ENCODE data around the gene HDAC3. TPM values are rescaled to one million over a fixed set of nuclear protein-coding genes. Genes with fewer than 3 reads are reported as not detected.

HDAC3 gene
- total RNA-seq, 2 donors from 2014 or later: 73.3 to 78.9 TPM

- no peak overlapping the region for H3K4me3 ChIP-seq (ENCODE audit: low read length)
- H3K4me3 Mint-ChIP-seq: no peak overlapping the region
- 38 to 54% methylated on average over 2 to 5 of the region's 5 CpGs for WGBS, 2 experiments (ENCODE audit: insufficient coverage in 1 of 2, insufficient read length in 1 of 2)
These were observed 38.1 kb upstream of the HDAC3 start for GRCh38 chr5:141674747-141675146.

GRCh38 chr5:141672841-141673813 lies 36.5 kb upstream of the HDAC3 start:
- Mint-ChIP-seq H3K4me3 (no peak overlapping the region), H3K36me3 (ENCODE audit: low read depth) (peaks cover 34% of the 10 kb centered on the region)

More at GRCh38 chr5:141674747-141675146, 38.1 kb upstream of the HDAC3 start:
- Histone ChIP-seq H3K27me3 (ENCODE audit: control insufficient read depth, insufficient read depth, low read length, poor library complexity, severe bottlenecking) (no peaks in the 10 kb centered on the region), H3K4me1 (ENCODE audit: control insufficient read depth, insufficient read depth, low read length) (no peaks in the 10 kb centered on the region), H3K27ac (ENCODE audit: low read depth, low read length) (no peak overlapping the region), H3K9ac (ENCODE audit: extremely low read depth, low read length, poor library complexity, severe bottlenecking) (no peak overlapping the region), H3K9me3 (ENCODE audit: control insufficient read depth, low read length) (no peaks in the 10 kb centered on the region), H3K36me3 (ENCODE audit: control insufficient read depth, insufficient read depth, low read length) (peaks cover 7% of the 10 kb centered on the region)
- peaks cover 38% of the 10 kb centered on the region for H3K36me3 Mint-ChIP-seq (ENCODE audit: low read depth)
- DNase-seq: peak; percentile 88
- no peaks in the 10 kb centered on the region for H3K27me3 Mint-ChIP-seq (ENCODE audit: insufficient read depth)
- TF ChIP-seq CTCF (conservative IDR thresholded peaks at IDR 0.05): no peak
- peak overlapping the region; percentile 38 for H3K27ac Mint-ChIP-seq
- peaks cover 3% of the 10 kb centered on the region for H3K9me3 Mint-ChIP-seq
- H3K4me1 Mint-ChIP-seq: peaks cover 10% of the 10 kb centered on the region

More at GRCh38 chr5:141672841-141673813, 36.5 kb upstream of the HDAC3 start:
- peak overlapping the region; percentile 89 for H3K27ac ChIP-seq (ENCODE audit: low read depth, low read length)
- Mint-ChIP-seq H3K4me1 (peaks cover 10% of the 10 kb centered on the region), H3K27ac (no peak overlapping the region), H3K27me3 (ENCODE audit: insufficient read depth) (no peaks in the 10 kb centered on the region), H3K9me3 (peaks cover under 1% of the 10 kb centered on the region)
- H3K27me3 ChIP-seq (ENCODE audit: control insufficient read depth, insufficient read depth, low read length, poor library complexity, severe bottlenecking): no peaks in the 10 kb centered on the region
- WGBS, 2 experiments (ENCODE audit: insufficient coverage in 1 of 2, insufficient read length in 1 of 2): 89 to 92% methylated on average over 9 to 15 of the region's 19 CpGs
- H3K9me3 ChIP-seq (ENCODE audit: control insufficient read depth, low read length): no peaks in the 10 kb centered on the region
- peak; percentile 57 for DNase-seq
- no peak for TF ChIP-seq CTCF (conservative IDR thresholded peaks at IDR 0.05)
- H3K4me3 ChIP-seq (ENCODE audit: low read length): no peak overlapping the region
- no peaks in the 10 kb centered on the region for H3K4me1 ChIP-seq (ENCODE audit: control insufficient read depth, insufficient read depth, low read length)
- H3K36me3 ChIP-seq (ENCODE audit: control insufficient read depth, insufficient read depth, low read length): peaks cover 7% of the 10 kb centered on the region
- H3K9ac ChIP-seq (ENCODE audit: extremely low read depth, low read length, poor library complexity, severe bottlenecking): no peak overlapping the region

Data from endodermal cell (in vitro differentiated cells).